GM18505 (cell line): ENCODE results near the gene CATSPERB.
"Not testable (repeated sequence)": the region's sequence is repeated elsewhere in the genome, so short reads cannot be mapped to it uniquely, and the experiment has no call there.

Experiments
- ATAC-seq: cut with Tn5 transposase; IDR thresholded peaks from one replicate; pipeline ENCODE4 v1.9.1; 2021; ENCODE audit not compliant: unreplicated experiment
- POLR2A ChIP-seq: IDR thresholded peaks from 4 replicates; pipeline ENCODE4 v1.6.1; 2011; ENCODE audit warnings: borderline replicate concordance; ENCODE audit not compliant: insufficient read depth, insufficient read length; ENCODE audit errors: extremely low read depth

The CATSPERB gene

DNA sequence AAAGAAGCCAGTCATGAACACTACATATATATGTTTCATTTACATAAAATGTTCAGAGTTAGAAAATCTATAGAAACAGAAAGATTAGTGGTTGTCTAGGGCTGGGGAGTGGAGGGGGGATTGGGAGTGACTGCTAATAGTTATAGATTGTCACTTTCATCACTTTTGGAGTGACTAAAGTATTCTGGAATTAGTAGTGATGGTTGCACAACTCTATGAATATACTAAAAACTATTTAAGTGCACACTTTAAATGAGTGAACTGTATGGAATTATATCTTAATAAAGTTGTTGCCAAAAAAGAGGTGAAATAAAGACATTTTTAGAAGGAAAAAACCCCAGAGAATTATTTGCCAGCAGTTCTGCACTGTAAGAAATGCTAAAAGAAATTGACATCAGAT is 9.5 kb downstream of the CATSPERB start:
- ATAC-seq, result no peak
- no peak for TF ChIP-seq POLR2A

GRCh38 chr14:91719839-91720238 is 12.0 kb downstream of the CATSPERB start:
- TF ChIP-seq POLR2A, result no peak
- ATAC-seq, result no peak

- TF ChIP-seq POLR2A, result no peak
- no peak for ATAC-seq
Observed at GRCh38 chr14:91716999-91717398, 14.9 kb downstream of the CATSPERB start.

- no peak for ATAC-seq
- no peak for TF ChIP-seq POLR2A
Observed at GRCh38 chr14:91714805-91715204, 17.1 kb downstream of the CATSPERB start.

DNA sequence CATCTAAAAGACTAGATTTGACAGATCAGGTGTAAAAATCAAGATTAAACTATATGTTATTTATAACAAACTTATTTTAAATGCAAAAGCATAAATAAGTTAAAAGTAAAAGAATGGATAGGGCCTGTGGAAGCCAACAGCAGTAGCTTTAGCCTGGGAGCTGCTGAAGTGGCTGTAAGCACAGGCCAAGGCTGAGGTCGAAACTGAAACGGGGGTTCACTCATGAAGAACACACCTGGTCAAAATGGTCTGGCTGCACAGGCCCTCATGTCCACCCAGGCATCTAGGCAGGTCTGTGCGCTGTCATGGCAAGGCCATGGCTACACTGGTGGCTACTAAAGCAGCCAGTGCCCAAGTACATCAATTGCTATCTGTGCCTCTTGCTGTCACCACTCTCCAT is 23.1 kb downstream of the CATSPERB start:
- ATAC-seq, result no peak
- no peak for TF ChIP-seq POLR2A

DNA sequence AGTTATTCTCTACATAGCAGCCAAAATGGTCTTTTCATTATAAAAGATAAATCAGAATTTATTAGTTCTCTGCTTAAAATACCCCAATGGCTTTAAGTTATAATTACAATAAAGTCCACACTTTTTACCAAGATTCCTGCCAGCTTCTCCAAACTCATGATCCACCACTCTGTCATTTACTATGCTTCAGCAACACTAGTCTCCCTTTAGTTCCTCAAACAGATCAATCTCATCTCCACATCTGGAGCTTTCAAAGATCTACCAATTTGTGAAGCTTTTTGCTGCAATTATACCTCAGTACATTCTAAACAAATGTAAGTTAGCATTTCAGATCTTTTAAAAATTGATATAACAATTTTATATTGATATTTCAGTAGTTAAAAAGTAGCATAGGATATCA is 24.9 kb downstream of the CATSPERB start:
- TF ChIP-seq POLR2A, result no peak
- no peak for ATAC-seq

DNA sequence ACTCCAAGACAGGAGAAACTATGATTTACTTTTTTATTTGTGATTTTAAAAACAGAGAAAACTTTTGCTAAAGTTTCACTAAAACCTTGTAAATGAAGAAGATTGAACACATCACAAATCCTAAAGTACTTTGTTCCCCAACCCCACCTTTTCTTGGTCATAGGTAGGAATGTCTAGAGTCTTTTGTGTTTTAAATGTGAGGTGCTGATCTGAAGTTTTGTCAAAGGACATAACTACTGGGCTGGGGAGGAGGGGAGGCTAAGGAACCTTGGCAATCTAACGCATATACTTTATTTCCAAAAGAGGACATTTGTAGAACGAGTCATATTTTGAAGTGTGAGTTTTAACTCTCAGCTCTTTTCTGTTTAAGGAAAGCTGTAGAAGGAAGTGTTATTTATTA is 37.2 kb downstream of the CATSPERB start:
- TF ChIP-seq POLR2A, result no peak
- no peak for ATAC-seq

DNA sequence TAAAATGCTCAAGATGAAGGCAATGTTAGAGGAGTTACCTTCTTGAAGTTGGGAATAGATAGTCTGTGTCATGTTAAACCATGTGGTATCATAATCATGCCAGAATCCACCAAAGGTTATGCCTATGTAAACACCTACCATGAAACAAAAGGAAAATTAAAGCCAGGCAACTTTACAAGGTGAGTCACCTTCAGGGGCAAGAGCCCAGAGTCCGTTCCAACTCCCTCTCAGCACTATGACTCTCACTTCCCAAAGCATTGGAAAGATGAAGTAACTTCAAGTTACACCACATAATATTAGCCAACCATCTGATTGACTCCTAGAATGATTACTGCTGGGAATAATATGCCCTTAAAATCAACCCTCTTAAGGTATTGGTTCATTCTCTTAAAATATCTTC is 38.5 kb downstream of the CATSPERB start:
- no peak for TF ChIP-seq POLR2A
- ATAC-seq, result no peak

GRCh38 chr14:91692075-91692474 is 39.8 kb downstream of the CATSPERB start:
- ATAC-seq, result no peak
- TF ChIP-seq POLR2A, result no peak

GRCh38 chr14:91689608-91690007 is 42.3 kb downstream of the CATSPERB start:
- no peak for TF ChIP-seq POLR2A
- no peak for ATAC-seq

DNA sequence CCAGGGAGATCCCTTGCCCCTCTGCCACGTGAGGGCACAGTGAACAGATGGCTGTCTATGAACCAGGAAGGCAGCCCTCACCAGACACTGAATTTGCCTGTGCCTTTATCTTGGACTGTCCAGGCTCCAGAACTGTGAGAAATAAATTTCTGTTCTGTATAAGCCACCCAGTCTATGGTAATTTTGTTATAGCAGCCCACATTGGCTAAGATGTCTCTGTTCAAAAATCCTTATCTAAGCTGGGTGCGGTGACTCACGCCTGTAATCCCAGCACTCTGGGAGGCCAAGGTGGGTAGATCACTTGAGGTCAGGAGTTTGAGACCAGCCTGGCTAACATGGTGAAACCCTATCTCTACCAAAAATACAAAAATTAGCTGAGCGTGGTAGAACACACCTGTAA is 44.5 kb downstream of the CATSPERB start:
- not testable (repeated sequence) for ATAC-seq

GRCh38 chr14:91685600-91685999 is 46.3 kb downstream of the CATSPERB start:
- TF ChIP-seq POLR2A, result no peak
- no peak for ATAC-seq

- ATAC-seq, result no peak
- TF ChIP-seq POLR2A, result no peak
Observed at GRCh38 chr14:91681893-91682563, 49.9 kb downstream of the CATSPERB start.

GRCh38 chr14:91681118-91681517 is 50.8 kb downstream of the CATSPERB start:
- ATAC-seq, result no peak

DNA sequence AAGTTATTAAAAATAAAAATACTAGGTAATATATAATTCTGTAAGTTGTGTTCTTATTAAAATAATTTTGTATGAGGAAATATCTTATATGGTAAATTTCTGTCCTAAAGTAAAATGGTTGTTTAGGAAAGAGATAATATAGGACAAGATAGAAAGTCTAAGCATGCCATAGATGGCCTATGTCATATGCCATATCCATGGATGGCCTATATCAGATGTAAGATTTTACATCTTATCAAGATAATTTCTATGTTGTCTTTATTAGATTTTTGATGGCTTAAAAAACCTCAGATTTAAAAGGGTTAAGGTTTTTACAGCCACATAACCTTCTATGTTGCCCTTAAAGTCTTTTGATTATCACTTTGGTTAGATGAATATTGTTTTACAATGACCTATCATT is 52.6 kb downstream of the CATSPERB start:
- no peak for TF ChIP-seq POLR2A
- ATAC-seq, result no peak

More at GRCh38 chr14:91681118-91681517, 50.8 kb downstream of the CATSPERB start:
- no peak for TF ChIP-seq POLR2A

DNA sequence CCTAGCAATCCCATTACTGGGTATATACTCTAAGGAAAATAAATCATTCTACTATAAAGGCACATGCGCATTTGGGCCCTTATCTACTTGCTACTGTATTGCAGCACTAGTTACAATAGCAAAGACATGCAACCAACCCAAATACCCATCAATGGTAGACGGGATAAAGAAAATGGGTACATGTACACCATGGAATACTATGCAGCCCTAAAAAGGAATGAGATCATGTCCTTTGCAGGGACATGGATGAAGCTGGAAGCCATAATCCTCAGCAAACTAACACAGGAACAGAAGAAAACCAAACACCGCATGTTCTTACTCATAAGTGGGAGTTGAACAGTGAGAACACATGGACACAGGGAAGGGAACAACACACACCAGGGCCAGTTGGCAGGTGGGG is 54.2 kb downstream of the CATSPERB start:
- not testable (repeated sequence) for ATAC-seq
